ENCODE measurements around the gene COX17. TPM values are rescaled to one million over a fixed set of nuclear protein-coding genes. Genes with fewer than 3 reads are reported as not detected.

The COX17 gene
- total and polyA plus RNA-seq, 9 of the 15 experiments (the other 6 are each of a cell fraction or from before 2014, with no cell fraction given), result 29.1 to 167 (median 60.6) TPM

DNA sequence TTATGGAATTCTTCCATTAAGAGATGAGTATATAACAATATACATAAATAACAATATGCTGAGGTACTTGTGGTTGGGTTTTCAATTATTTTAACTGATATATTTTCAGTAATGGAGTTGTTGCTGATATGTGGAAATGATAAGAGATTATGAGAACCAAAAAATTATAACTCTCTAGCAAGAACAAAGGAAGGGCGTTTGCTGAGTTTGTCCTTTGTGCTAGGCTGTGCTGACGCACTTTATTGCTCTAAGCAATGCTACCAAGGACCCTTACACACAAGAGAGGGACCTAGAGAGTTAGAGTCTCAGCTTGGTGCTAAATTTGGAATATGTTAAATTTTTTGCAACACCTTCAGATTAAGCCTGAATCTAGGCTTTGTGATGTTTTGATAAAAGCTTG, 49.7 kb upstream of the COX17 start:
- H3K79me2 ChIP-seq (ENCODE audit: control insufficient read depth, insufficient read depth, low read length), result no peaks in the 10 kb centered on the region
- intact Hi-C loops (cut with micrococcal nuclease), result no loop called here

More for the DNA sequence above, 49.7 kb upstream of the COX17 start:
- BruUV-seq (replicated peaks), result no TSS peak
- POLR2A ChIA-PET, result no interaction called here
- 10% methylated on average over 2 of the region's 2 CpGs for WGBS (ENCODE audit: insufficient coverage, low coverage, missing lambda C conversion rate)
- no peaks in the 10 kb centered on the region for H4K20me1 ChIP-seq (replicated peaks; ENCODE audit: control insufficient read depth, insufficient read depth, low read length)
- H3K27ac ChIP-seq (ENCODE audit: extremely low read depth, low read depth, low read length), result no peak overlapping the region
- DNase-seq (ENCODE audit: extremely low read depth in 1 of 4, low spot score in 3 of 4) (no peak), FAIRE-seq (no peak), ATAC-seq (no peak)
- no peaks in the 10 kb centered on the region for H3K9me1 ChIP-seq (ENCODE audit: control insufficient read depth, insufficient read depth, low read length)
- H3K4me1 ChIP-seq (replicated peaks in 1 of 2; ENCODE audit: control insufficient read depth in 2 of 2, insufficient read depth in 2 of 2, low read length in 2 of 2), result no peaks in the 10 kb centered on the region
- in situ Hi-C loops (cut with MboI), result no loop called here
- no peak overlapping the region for H2AFZ ChIP-seq (ENCODE audit: low read depth, low read length)
- no peak overlapping the region for H3K9ac ChIP-seq (ENCODE audit: insufficient read depth in 1 of 2, low read depth in 2 of 2, low read length in 2 of 2)
- no peak overlapping the region for H3K4me2 ChIP-seq (ENCODE audit: insufficient read depth, low read length)
- H3K4me3 ChIP-seq, result no peak overlapping the region
- H3K36me3 ChIP-seq (ENCODE audit: control insufficient read depth, insufficient read depth, low read length), result no peaks in the 10 kb centered on the region
- CTCF ChIA-PET (ENCODE audit: low intra/inter-chr PET ratio), result no interaction called here
- H3K9me3 ChIP-seq (replicated peaks; ENCODE audit: control insufficient read depth, insufficient read depth, low read depth, low read length), result no peaks in the 10 kb centered on the region
- H3K27me3 ChIP-seq (ENCODE audit: control insufficient read depth in 2 of 2, insufficient read depth in 2 of 2, low read length in 2 of 2), result no peaks in the 10 kb centered on the region
- TF ChIP-seq ZBTB8A (IDR thresholded peaks at IDR 0.05; ENCODE audit: partially characterized antibody) (no peak), SNRNP70 (optimal IDR thresholded peaks at IDR 0.05; ENCODE audit: low read depth, low read length) (no peak), FOXJ3 (CRISPR knock-in tag; IDR thresholded peaks at IDR 0.05) (no peak), CREB3L1 (IDR thresholded peaks at IDR 0.05; ENCODE audit: borderline replicate concordance, low read depth) (no peak), MXI1 (IDR thresholded peaks at IDR 0.05; ENCODE audit: low read depth, low read length) (no peak), NFIC (IDR thresholded peaks at IDR 0.05) (no peak)
- TF ChIP-seq, protein P1, sequence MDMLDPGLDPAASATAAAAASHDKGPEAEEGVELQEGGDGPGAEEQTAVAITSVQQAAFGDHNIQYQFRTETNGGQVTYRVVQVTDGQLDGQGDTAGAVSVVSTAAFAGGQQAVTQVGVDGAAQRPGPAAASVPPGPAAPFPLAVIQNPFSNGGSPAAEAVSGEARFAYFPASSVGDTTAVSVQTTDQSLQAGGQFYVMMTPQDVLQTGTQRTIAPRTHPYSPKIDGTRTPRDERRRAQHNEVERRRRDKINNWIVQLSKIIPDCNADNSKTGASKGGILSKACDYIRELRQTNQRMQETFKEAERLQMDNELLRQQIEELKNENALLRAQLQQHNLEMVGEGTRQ (CRISPR knock-in tag; IDR thresholded peaks at IDR 0.05), result no peak
